Pancreas (tissue), 10 donors: ENCODE results near the gene NRCAM. TPM values are rescaled to one million over a fixed set of nuclear protein-coding genes. Genes with fewer than 3 reads are reported as not detected.

Experiments
- ATAC-seq, 4 donors: fragments of 200-7000 bp; cut with Tn5 transposase; one replicate each; pipeline versions ENCODE4 v1.8.0 to v1.9.1; 2020; ENCODE audit warnings: mild to moderate bottlenecking in 4 of 4, moderate library complexity in 4 of 4
- DNase-seq, 6 donors: peaks; one replicate each; pipeline ENCODE4 v3.0.0-alpha.2; 2020
- FAIRE-seq: peaks from 2 replicates; lab custom pipeline; 2012; peaks lifted over from hg19 to GRCh38; lab: Jason Lieb, UNC
- H3K27ac ChIP-seq, 4 donors: fragments of 200-600 bp; sonication (generic); 1 replicate in 3 of 4; 2 replicates in 1 of 4; pipeline versions ENCODE4 v1.5.0 to v1.8.0; 2020
- H3K27me3 ChIP-seq, 4 donors: fragments of 200-600 bp; one replicate each; pipeline ENCODE4 v1.8.0; 2021
- H3K36me3 ChIP-seq, 3 donors: fragments of 200-600 bp; sonication (generic) in 1 of 3; one replicate each; pipeline versions ENCODE4 v1.5.0 to v1.8.0; 2020 to 2021
- H3K4me1 ChIP-seq, 3 donors: fragments of 200-600 bp; one replicate each; pipeline ENCODE4 v1.8.0; 2021
- H3K4me3 ChIP-seq, 4 donors: fragments of 200-600 bp; sonication (generic) in 2 of 4; one replicate each; pipeline versions ENCODE4 v1.5.0 to v1.8.0; 2020 to 2021
- H3K9me3 ChIP-seq, 4 donors: fragments of 200-600 bp; one replicate each; pipeline ENCODE4 v1.8.0; 2021
- CTCF ChIP-seq, 4 donors: fragments of 200-600 bp; sonication (generic) in 3 of 4; IDR thresholded peaks; one replicate each; pipeline versions ENCODE4 v1.5.0 to v1.8.0; 2021; ENCODE audit warnings: antibody characterized with exemption in 4 of 4
- WGBS, 2 donors: extraction: QIAGEN DNeasy Blood & Tissue Kit; methylation state at CpG; one replicate each; pipeline ENCODE4 v1.1.7; 2013; 5-methylcytosine and 5-hydroxymethylcytosine counted together
- intact Hi-C, 3 donors: fragments of 100-400 bp; cut with DNase I; formaldehyde crosslinking; loops; one replicate each; pipeline versions ENCODE4 v1.11.1 to v1.14.2; 2022
- polyA plus RNA-seq, 2 donors: library from polyadenylated mRNA; stranded (reverse); fragments of 200-250 nt; gene quantifications; one replicate each; pipeline ENCODE4 v1.2.3, GENCODE V29; 2013
- total RNA-seq, 6 donors: library from RNA; stranded (reverse); fragmentation: NEBNext Ultra II Directional in 4 of 6; extraction: Animal tissue kit (Norgen Biotek cat#: 25700) in 4 of 6; gene quantifications; one replicate each; pipeline versions ENCODE4 v1.2.1 to v1.2.4, GENCODE V29; 2021 to 2023
- donor health status: healthy with polysubstance abuse.
- donor health status: DM: no; HTN: no; CAD: no; lungs with moderate emphysema.
- donor health status: DM: no; HTN: no; CAD: no.
- donor health status: control.
- donor health status: control.
- donor health status: Bipolar disorder and iron deficiency.
- donor health status: DM: yes; HTN: yes; CAD: no.
- donor health status: DM: no; HTN: no; CAD: no.
- donor health status: DM: no; HTN: no; CAD: no.
- donor health status: DM: yes; HTN: yes; CAD: no.

Gene NRCAM
- total and polyA plus RNA-seq, 8 donors: 14.1 to 53.6 (median 40.4) TPM

GRCh38 chr7:108254259-108254658 lies 202.0 kb downstream of the NRCAM start:
- H3K27ac ChIP-seq: no peak overlapping the region
- no peak for TF ChIP-seq CTCF (IDR thresholded peaks at IDR 0.05)
- DNase-seq (no peak), FAIRE-seq (no peak), ATAC-seq (no peak)
- no peak overlapping the region for H3K4me3 ChIP-seq
- no peaks in the 10 kb centered on the region for H3K9me3 ChIP-seq
- H3K27me3 ChIP-seq: no peaks in the 10 kb centered on the region
- no peaks in the 10 kb centered on the region for H3K36me3 ChIP-seq
- peaks cover 6 to 19% (median 8%) of the 10 kb centered on the region in 3 donors for H3K4me1 ChIP-seq
- WGBS, 2 donors: 94 to 100% methylated on average over 2 of the region's 2 CpGs
- intact Hi-C loops: no loop called here

DNA sequence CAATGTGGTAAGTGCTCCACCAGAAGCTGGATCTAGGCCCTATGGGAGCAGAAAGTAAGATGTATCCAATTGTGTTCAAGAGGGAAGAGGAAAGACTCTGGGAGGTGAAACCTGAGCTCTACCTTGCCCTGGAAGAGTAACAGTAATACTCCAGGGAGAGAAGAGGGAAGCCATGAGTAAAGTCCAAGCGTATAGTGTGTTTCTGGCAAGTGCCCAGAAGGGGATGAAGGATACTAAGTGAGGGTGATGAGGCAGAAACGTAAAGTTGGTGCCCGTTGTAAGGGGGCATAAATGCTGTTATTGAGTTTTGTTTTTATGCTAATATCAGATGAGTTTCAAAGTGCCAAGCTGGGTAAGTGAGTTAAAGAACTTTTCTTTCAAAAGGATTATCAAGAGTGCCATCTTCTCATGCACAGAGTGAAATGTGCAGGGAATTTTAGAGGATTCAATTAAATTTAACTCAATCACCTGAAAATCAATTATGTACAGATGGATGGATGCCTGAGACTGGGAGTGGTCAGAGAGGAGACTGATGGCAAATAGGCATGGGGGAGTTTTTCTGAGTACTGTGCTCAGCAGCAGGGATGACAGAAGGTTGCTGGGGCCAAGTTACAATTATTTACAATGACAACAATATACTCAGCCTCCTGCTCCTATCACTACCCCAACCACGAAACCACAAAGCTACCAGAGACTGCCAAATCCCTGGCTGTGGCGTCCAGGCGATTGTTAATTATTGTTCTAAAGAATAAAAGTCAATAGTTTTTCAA lies 202.8 kb downstream of the NRCAM start:
- Histone ChIP-seq H3K4me1 (peaks cover 8 to 22% (median 10%) of the 10 kb centered on the region in 3 donors), H3K9me3 (no peaks in the 10 kb centered on the region), H3K4me3 (no peak overlapping the region), H3K27ac (no peak overlapping the region), H3K27me3 (no peaks in the 10 kb centered on the region), H3K36me3 (no peaks in the 10 kb centered on the region)
- FAIRE-seq: no peak
- TF ChIP-seq CTCF (IDR thresholded peaks at IDR 0.05): no peak
- DNase-seq: no peak
- ATAC-seq: peak in 1 of 4 donors; percentile 25
- intact Hi-C loops: no loop called here
- WGBS, 2 donors: 50 to 54% methylated on average over 6 of the region's 6 CpGs

DNA sequence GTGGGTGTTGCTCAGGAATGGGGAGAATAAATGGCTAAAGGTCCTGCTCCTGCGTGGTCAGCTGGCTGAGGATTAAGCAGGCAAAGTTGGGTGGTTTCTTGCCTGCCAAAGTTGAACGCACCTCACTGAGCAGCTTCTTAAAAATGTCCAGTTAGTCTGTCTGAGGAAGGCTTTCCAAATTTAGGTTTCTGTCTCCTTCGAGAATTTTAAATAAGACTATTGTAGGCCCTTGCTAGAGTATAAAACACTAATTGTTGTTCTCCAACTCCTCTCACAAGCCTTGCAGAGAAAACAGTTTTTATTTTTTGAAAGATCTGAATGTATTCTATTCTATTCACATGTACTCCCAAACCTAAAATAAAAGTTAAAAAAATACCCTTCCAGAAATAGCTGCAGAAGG lies 204.1 kb downstream of the NRCAM start:
- FAIRE-seq (no peak), ATAC-seq (no peak), DNase-seq (no peak)
- no peak overlapping the region for H3K4me3 ChIP-seq
- WGBS, 2 donors: 87 to 94% methylated on average over 3 of the region's 3 CpGs
- no peaks in the 10 kb centered on the region for H3K27me3 ChIP-seq
- no peaks in the 10 kb centered on the region for H3K36me3 ChIP-seq
- no peak overlapping the region for H3K27ac ChIP-seq
- no peak for TF ChIP-seq CTCF (IDR thresholded peaks at IDR 0.05)
- intact Hi-C loops: no loop called here
- peaks cover 8 to 16% (median 10%) of the 10 kb centered on the region in 3 donors for H3K4me1 ChIP-seq
- H3K9me3 ChIP-seq: no peaks in the 10 kb centered on the region

DNA sequence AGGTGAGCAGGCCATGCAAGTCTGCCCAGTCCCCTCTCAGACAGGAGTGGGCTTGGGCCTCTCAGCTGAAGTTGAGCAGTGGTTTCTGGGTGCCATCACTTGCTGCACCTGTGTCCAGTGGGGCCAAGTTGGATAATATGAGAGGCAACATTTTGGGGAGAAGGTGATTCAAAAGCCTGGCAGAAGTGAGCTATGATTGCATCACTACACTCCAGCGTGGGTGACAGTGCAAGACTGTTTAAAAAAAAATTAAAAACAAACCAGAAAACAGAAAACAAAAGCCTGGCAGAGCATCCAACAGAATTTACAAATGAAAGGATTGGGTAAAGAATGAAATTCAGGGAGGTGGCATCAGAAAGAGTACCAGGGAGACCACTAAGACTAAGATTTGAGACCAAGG lies 204.5 kb downstream of the NRCAM start:
- TF ChIP-seq CTCF (IDR thresholded peaks at IDR 0.05): no peak
- Histone ChIP-seq H3K9me3 (no peaks in the 10 kb centered on the region), H3K4me3 (no peak overlapping the region), H3K4me1 (peaks cover 8 to 16% (median 10%) of the 10 kb centered on the region in 3 donors), H3K27me3 (no peaks in the 10 kb centered on the region), H3K36me3 (no peaks in the 10 kb centered on the region), H3K27ac (no peak overlapping the region)
- DNase-seq (no peak), FAIRE-seq (no peak), ATAC-seq (no peak)
- intact Hi-C loops: no loop called here
- 77 to 80% methylated on average over 1 of the region's 1 CpG for WGBS, 2 donors

DNA sequence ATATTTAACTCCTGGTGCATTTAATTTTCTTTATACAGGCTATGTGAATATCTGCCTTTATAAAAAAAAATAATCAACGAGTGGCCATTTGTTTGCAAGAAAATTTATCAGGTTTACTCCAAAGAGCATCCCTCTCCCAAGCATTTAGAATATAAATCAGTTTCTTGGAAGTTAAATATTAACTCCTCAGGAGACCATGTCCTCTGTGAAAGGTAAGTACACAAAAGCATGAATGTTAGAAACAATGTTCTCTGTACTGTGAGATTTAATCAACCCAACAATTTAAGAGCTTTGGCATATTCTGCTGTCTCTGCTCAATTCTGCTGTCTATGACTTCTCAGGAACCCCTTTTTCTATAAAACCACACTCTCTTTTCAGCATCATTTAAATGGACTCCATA lies 206.8 kb downstream of the NRCAM start:
- Histone ChIP-seq H3K4me1 (peaks cover 8 to 16% (median 10%) of the 10 kb centered on the region in 3 donors), H3K9me3 (no peaks in the 10 kb centered on the region), H3K36me3 (no peaks in the 10 kb centered on the region), H3K27me3 (no peaks in the 10 kb centered on the region), H3K27ac (no peak overlapping the region), H3K4me3 (no peak overlapping the region)
- 6 to 18% methylated on average over 1 of the region's 1 CpG for WGBS, 2 donors
- no peak for DNase-seq
- ATAC-seq: peak in 3 of 4 donors; percentile 65 to 72 (median 70)
- intact Hi-C loops: no loop called here
- TF ChIP-seq CTCF (IDR thresholded peaks at IDR 0.05): no peak
- FAIRE-seq: no peak
